Nephron progenitor cell (in vitro differentiated cells): ENCODE data around the gene TSPAN3.

Experiments used
- DNase-seq: peaks from one replicate; pipeline ENCODE4 v3.0.0; 2021
- H3K27ac Mint-ChIP-seq: 2 replicates; pipeline ENCODE4 v1.8.0; 2021; ENCODE audit warnings: mild to moderate bottlenecking, moderate library complexity, mixed read lengths
- H3K27me3 Mint-ChIP-seq: 2 replicates; pipeline ENCODE4 v1.8.0; 2021; ENCODE audit warnings: mild to moderate bottlenecking, low read depth, mixed read lengths; ENCODE audit not compliant: poor library complexity
- H3K36me3 Mint-ChIP-seq: 2 replicates; pipeline ENCODE4 v1.8.0; 2021; ENCODE audit warnings: low read depth, mixed read lengths
- H3K4me1 Mint-ChIP-seq: 2 replicates; pipeline ENCODE4 v1.8.0; 2021; ENCODE audit warnings: mixed read lengths
- H3K4me3 Mint-ChIP-seq: 2 replicates; pipeline ENCODE4 v1.8.0; 2021; ENCODE audit warnings: mild to moderate bottlenecking, moderate library complexity, mixed read lengths
- H3K9me3 Mint-ChIP-seq: 2 replicates; pipeline ENCODE4 v1.8.0; 2021; ENCODE audit warnings: mild to moderate bottlenecking, moderate library complexity, mixed read lengths
- CTCF ChIP-seq: fragments of 200-600 bp; sonication (generic); IDR thresholded peaks from 2 replicates; pipeline ENCODE4 v1.5.0; 2021; ENCODE audit warnings: antibody characterized with exemption

Gene TSPAN3

GRCh38 chr15:77083381-77084160 lies 12.7 kb upstream of the TSPAN3 start:
- no peaks in the 10 kb centered on the region for H3K36me3 Mint-ChIP-seq
- H3K4me1 Mint-ChIP-seq, result peaks cover 46% of the 10 kb centered on the region
- peaks cover 3% of the 10 kb centered on the region for H3K27me3 Mint-ChIP-seq
- peaks cover 3% of the 10 kb centered on the region for H3K9me3 Mint-ChIP-seq
- peak; percentile 65 for DNase-seq
- TF ChIP-seq CTCF, result no peak
- peak overlapping the region; percentile 40 for H3K27ac Mint-ChIP-seq
- H3K4me3 Mint-ChIP-seq, result peak overlapping the region; percentile 47

GRCh38 chr15:77081971-77082370 lies 11.1 kb upstream of the TSPAN3 start:
- H3K27me3 Mint-ChIP-seq, result peaks cover 3% of the 10 kb centered on the region
- H3K9me3 Mint-ChIP-seq, result peaks cover 7% of the 10 kb centered on the region
- peak overlapping the region; percentile 96 for H3K27ac Mint-ChIP-seq
- no peak for TF ChIP-seq CTCF
- H3K4me1 Mint-ChIP-seq, result peaks cover 46% of the 10 kb centered on the region
- DNase-seq, result no peak
- H3K4me3 Mint-ChIP-seq, result peak overlapping the region; percentile 23
- H3K36me3 Mint-ChIP-seq, result peaks cover 4% of the 10 kb centered on the region

- H3K36me3 Mint-ChIP-seq, result peaks cover 4% of the 10 kb centered on the region
- no peak overlapping the region for H3K4me3 Mint-ChIP-seq
- no peak for TF ChIP-seq CTCF
- no peak overlapping the region for H3K27ac Mint-ChIP-seq
- H3K9me3 Mint-ChIP-seq, result peaks cover 6% of the 10 kb centered on the region
- peaks cover 24% of the 10 kb centered on the region for H3K4me1 Mint-ChIP-seq
- no peak for DNase-seq
- peaks cover 11% of the 10 kb centered on the region for H3K27me3 Mint-ChIP-seq
Measured at GRCh38 chr15:77076323-77076915, 5.5 kb upstream of the TSPAN3 start.

- Mint-ChIP-seq H3K27me3 (peaks cover 11% of the 10 kb centered on the region), H3K4me3 (no peak overlapping the region), H3K9me3 (peaks cover 3% of the 10 kb centered on the region), H3K27ac (no peak overlapping the region), H3K36me3 (peaks cover 4% of the 10 kb centered on the region), H3K4me1 (peaks cover 21% of the 10 kb centered on the region)
- no peak for DNase-seq
- no peak for TF ChIP-seq CTCF
Measured at GRCh38 chr15:77075528-77075927, 4.6 kb upstream of the TSPAN3 start.

GRCh38 chr15:77074350-77074749 lies 3.4 kb upstream of the TSPAN3 start:
- Mint-ChIP-seq H3K4me1 (peaks cover 29% of the 10 kb centered on the region), H3K36me3 (peaks cover 4% of the 10 kb centered on the region), H3K4me3 (no peak overlapping the region)

More at GRCh38 chr15:77074350-77074749, 3.4 kb upstream of the TSPAN3 start:
- H3K27ac Mint-ChIP-seq, result peak overlapping the region; percentile 43
- peaks cover 3% of the 10 kb centered on the region for H3K9me3 Mint-ChIP-seq
- no peak for DNase-seq
- H3K27me3 Mint-ChIP-seq, result peaks cover 11% of the 10 kb centered on the region
- TF ChIP-seq CTCF, result no peak
